ENCODE data around the gene EPHA4. TPM values are rescaled to one million over a fixed set of nuclear protein-coding genes. Genes with fewer than 3 reads are reported as not detected.

EPHA4 gene
- total RNA-seq, 1 donor from 2014 or later, result 30.1 TPM

DNA sequence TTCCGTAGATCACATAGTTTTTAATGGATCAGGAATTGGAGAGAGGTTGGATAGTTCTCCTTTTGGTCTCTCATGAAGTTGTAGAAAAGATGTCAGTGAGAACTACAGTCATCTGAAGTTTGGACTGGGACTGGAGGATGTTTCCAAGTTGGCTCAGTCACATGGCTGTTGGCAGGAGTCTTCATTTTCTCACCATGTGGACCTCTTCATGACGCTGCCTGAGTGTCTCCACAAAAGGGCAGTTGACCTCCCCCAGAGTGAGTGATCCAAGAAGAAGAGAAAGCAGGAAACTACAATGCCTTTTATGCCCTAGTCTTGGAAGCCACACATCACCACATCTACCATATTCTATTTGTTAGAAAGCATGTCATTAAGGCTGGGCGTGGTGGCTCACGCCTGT lies 171.7 kb downstream of the EPHA4 start:
- Histone ChIP-seq H3K9ac (ENCODE audit: low read length) (no peak overlapping the region), H3K79me2 (ENCODE audit: insufficient read depth, low read length) (no peaks in the 10 kb centered on the region), H4K20me1 (ENCODE audit: insufficient read depth, low read length) (no peaks in the 10 kb centered on the region), H3K27ac (ENCODE audit: low read depth, low read length) (no peak overlapping the region), H3K4me1 (ENCODE audit: insufficient read depth, low read length) (no peaks in the 10 kb centered on the region), H3K36me3 (ENCODE audit: insufficient read depth, low read length) (no peaks in the 10 kb centered on the region), H3K4me3 (ENCODE audit: insufficient read depth, low read depth, low read length) (no peak overlapping the region), H3K4me2 (ENCODE audit: low read length) (no peak overlapping the region), H3K27me3 (ENCODE audit: insufficient read depth, low read length) (no peaks in the 10 kb centered on the region), H3K9me3 (ENCODE audit: insufficient read depth, low read depth, low read length) (no peaks in the 10 kb centered on the region), H2AFZ (ENCODE audit: low read depth, low read length) (no peak overlapping the region)
- TF ChIP-seq, protein P1, sequence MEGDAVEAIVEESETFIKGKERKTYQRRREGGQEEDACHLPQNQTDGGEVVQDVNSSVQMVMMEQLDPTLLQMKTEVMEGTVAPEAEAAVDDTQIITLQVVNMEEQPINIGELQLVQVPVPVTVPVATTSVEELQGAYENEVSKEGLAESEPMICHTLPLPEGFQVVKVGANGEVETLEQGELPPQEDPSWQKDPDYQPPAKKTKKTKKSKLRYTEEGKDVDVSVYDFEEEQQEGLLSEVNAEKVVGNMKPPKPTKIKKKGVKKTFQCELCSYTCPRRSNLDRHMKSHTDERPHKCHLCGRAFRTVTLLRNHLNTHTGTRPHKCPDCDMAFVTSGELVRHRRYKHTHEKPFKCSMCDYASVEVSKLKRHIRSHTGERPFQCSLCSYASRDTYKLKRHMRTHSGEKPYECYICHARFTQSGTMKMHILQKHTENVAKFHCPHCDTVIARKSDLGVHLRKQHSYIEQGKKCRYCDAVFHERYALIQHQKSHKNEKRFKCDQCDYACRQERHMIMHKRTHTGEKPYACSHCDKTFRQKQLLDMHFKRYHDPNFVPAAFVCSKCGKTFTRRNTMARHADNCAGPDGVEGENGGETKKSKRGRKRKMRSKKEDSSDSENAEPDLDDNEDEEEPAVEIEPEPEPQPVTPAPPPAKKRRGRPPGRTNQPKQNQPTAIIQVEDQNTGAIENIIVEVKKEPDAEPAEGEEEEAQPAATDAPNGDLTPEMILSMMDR (IDR thresholded peaks at IDR 0.05; ENCODE audit: insufficient read depth, low read depth, low read length), result no peak
- TF ChIP-seq EZH2 (IDR thresholded peaks at IDR 0.05; ENCODE audit: insufficient read depth, low read length), result no peak
- Mint-ChIP-seq H3K4me3 (ENCODE audit: unreplicated experiment) (no peak overlapping the region), H3K9me3 (ENCODE audit: unreplicated experiment) (peaks cover 11% of the 10 kb centered on the region), H3K27me3 (ENCODE audit: low read depth, unreplicated experiment) (peaks cover 3% of the 10 kb centered on the region), H3K27ac (ENCODE audit: unreplicated experiment) (no peak overlapping the region), H3K4me1 (ENCODE audit: low read depth, unreplicated experiment) (peaks cover 6% of the 10 kb centered on the region), H3K36me3 (ENCODE audit: low read depth, unreplicated experiment) (peaks cover 1% of the 10 kb centered on the region)
- no peak for DNase-seq (ENCODE audit: low read depth)
- no peak for FAIRE-seq

DNA sequence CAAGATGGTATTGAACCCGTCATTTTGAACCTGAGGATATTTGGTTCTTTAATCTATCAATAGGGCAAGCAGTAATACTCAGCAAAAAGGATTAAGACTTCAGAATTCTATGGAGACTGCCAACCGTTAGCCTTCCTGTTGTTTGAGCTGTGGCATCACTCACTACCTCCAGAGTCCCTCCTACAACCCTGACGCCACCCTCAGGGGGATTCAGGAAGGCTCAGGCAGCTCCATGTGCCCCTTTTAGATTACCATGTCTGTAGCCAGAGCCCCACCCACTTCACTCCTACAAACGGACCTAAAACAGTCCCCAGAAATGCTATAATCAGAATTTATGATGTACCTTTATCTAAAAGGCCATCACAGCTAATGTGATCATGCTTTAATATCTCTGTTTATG lies 172.9 kb downstream of the EPHA4 start:
- Histone ChIP-seq H3K79me2 (ENCODE audit: insufficient read depth, low read length) (no peaks in the 10 kb centered on the region), H3K4me2 (ENCODE audit: low read length) (no peak overlapping the region), H3K27ac (ENCODE audit: low read depth, low read length) (no peak overlapping the region), H3K9ac (ENCODE audit: low read length) (no peak overlapping the region), H3K9me3 (ENCODE audit: insufficient read depth, low read depth, low read length) (no peaks in the 10 kb centered on the region), H2AFZ (ENCODE audit: low read depth, low read length) (no peak overlapping the region), H3K27me3 (ENCODE audit: insufficient read depth, low read length) (no peaks in the 10 kb centered on the region), H4K20me1 (ENCODE audit: insufficient read depth, low read length) (no peaks in the 10 kb centered on the region), H3K36me3 (ENCODE audit: insufficient read depth, low read length) (no peaks in the 10 kb centered on the region), H3K4me3 (ENCODE audit: insufficient read depth, low read depth, low read length) (no peak overlapping the region), H3K4me1 (ENCODE audit: insufficient read depth, low read length) (no peaks in the 10 kb centered on the region)
- Mint-ChIP-seq H3K36me3 (ENCODE audit: low read depth, unreplicated experiment) (peaks cover 1% of the 10 kb centered on the region), H3K27me3 (ENCODE audit: low read depth, unreplicated experiment) (no peaks in the 10 kb centered on the region), H3K4me3 (ENCODE audit: unreplicated experiment) (no peak overlapping the region), H3K4me1 (ENCODE audit: low read depth, unreplicated experiment) (peaks cover 6% of the 10 kb centered on the region), H3K27ac (ENCODE audit: unreplicated experiment) (no peak overlapping the region), H3K9me3 (ENCODE audit: unreplicated experiment) (peaks cover 11% of the 10 kb centered on the region)
- DNase-seq (ENCODE audit: low read depth) (no peak), FAIRE-seq (no peak)
- TF ChIP-seq EZH2 (IDR thresholded peaks at IDR 0.05; ENCODE audit: insufficient read depth, low read length), result no peak

DNA sequence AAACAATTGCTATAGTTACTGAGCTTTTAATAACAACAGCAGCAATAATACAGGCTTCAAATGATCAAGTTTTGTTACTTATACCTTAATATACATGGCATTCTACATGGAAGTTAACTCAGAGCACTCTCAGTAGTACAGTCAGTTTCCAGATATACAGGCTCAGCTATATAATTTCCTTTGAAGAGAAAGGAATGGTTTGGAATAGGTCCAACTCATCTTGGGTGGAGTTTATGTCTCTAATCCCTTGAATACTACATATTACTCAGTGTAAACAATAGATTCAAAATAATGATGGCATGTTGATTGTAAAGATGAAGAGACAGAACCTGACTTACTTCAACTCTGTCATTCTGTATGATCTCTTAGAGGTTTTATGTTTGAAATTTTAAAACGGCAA lies 174.9 kb downstream of the EPHA4 start:
- Mint-ChIP-seq H3K9me3 (ENCODE audit: unreplicated experiment) (peaks cover 11% of the 10 kb centered on the region), H3K4me1 (ENCODE audit: low read depth, unreplicated experiment) (peaks cover 4% of the 10 kb centered on the region), H3K36me3 (ENCODE audit: low read depth, unreplicated experiment) (peaks cover 1% of the 10 kb centered on the region), H3K27ac (ENCODE audit: unreplicated experiment) (no peak overlapping the region), H3K4me3 (ENCODE audit: unreplicated experiment) (no peak overlapping the region), H3K27me3 (ENCODE audit: low read depth, unreplicated experiment) (no peaks in the 10 kb centered on the region)
- H3K79me2 ChIP-seq (ENCODE audit: insufficient read depth, low read length), result no peaks in the 10 kb centered on the region
- TF ChIP-seq EZH2 (IDR thresholded peaks at IDR 0.05; ENCODE audit: insufficient read depth, low read length), result no peak
- TF ChIP-seq, protein P1 (IDR thresholded peaks at IDR 0.05; ENCODE audit: insufficient read depth, low read depth, low read length), result no peak
- H3K9me3 ChIP-seq (ENCODE audit: insufficient read depth, low read depth, low read length), result no peaks in the 10 kb centered on the region
- H3K4me2 ChIP-seq (ENCODE audit: low read length), result no peak overlapping the region
- H3K4me1 ChIP-seq (ENCODE audit: insufficient read depth, low read length), result no peaks in the 10 kb centered on the region
- H3K4me3 ChIP-seq (ENCODE audit: insufficient read depth, low read depth, low read length), result no peak overlapping the region
- no peak overlapping the region for H3K9ac ChIP-seq (ENCODE audit: low read length)
- no peaks in the 10 kb centered on the region for H3K36me3 ChIP-seq (ENCODE audit: insufficient read depth, low read length)
- no peak overlapping the region for H3K27ac ChIP-seq (ENCODE audit: low read depth, low read length)
- no peaks in the 10 kb centered on the region for H4K20me1 ChIP-seq (ENCODE audit: insufficient read depth, low read length)
- no peak overlapping the region for H2AFZ ChIP-seq (ENCODE audit: low read depth, low read length)
- FAIRE-seq, result no peak
- DNase-seq (ENCODE audit: low read depth), result no peak
- H3K27me3 ChIP-seq (ENCODE audit: insufficient read depth, low read length), result no peaks in the 10 kb centered on the region
